ENCODE results near the gene FOXP1. TPM values are rescaled to one million over a fixed set of nuclear protein-coding genes. Genes with fewer than 3 reads are reported as not detected.

Gene FOXP1
- total RNA-seq, 1 donor: 55.7 TPM

DNA sequence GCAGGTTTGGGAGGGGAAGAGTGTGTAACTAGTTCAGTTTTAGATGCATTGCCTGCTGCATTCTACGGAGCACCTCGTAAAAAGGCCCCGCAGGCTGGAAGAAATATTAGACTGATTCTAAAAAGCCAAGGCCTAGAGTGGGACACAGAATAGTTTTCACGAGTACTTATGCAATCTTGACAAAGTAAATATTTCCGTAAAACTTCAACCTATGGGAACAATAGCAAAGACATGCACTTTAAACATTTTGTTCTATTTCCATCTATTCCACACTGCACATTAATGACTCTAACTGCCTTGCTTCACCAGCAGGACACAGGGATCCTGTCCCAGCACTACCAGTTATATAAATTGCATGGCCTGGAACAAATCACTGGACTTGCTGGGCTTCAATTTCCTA is 260.0 kb downstream of the FOXP1 start:
- TF ChIP-seq, protein P1, sequence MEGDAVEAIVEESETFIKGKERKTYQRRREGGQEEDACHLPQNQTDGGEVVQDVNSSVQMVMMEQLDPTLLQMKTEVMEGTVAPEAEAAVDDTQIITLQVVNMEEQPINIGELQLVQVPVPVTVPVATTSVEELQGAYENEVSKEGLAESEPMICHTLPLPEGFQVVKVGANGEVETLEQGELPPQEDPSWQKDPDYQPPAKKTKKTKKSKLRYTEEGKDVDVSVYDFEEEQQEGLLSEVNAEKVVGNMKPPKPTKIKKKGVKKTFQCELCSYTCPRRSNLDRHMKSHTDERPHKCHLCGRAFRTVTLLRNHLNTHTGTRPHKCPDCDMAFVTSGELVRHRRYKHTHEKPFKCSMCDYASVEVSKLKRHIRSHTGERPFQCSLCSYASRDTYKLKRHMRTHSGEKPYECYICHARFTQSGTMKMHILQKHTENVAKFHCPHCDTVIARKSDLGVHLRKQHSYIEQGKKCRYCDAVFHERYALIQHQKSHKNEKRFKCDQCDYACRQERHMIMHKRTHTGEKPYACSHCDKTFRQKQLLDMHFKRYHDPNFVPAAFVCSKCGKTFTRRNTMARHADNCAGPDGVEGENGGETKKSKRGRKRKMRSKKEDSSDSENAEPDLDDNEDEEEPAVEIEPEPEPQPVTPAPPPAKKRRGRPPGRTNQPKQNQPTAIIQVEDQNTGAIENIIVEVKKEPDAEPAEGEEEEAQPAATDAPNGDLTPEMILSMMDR (IDR thresholded peaks at IDR 0.05; ENCODE audit: insufficient read depth, low read depth, low read length): no peak
- DNase-seq (ENCODE audit: low read depth): no peak
- H3K4me3 ChIP-seq (ENCODE audit: low read depth, low read length): no peak overlapping the region

DNA sequence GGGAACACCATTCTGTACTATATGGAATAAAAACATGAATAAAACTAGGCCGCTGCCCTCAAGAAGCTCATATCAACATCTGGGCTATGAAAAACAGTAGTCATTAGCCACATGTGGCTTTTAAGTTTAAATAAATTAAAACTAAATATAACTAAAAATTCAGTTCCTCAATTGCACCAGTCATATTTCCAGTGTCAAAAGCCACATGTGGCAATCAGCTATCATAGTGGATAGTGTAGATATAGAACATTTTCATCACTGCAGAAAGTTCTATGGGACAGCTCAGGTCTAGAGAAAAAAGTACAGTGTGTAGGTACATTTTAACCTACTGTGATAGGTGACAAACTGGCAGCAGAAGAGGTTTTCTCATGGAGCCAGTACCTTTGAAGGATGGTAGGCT is 261.4 kb downstream of the FOXP1 start:
- DNase-seq (ENCODE audit: low read depth): no peak
- no peak overlapping the region for H3K4me3 ChIP-seq (ENCODE audit: low read depth, low read length)
- TF ChIP-seq, protein P1 (IDR thresholded peaks at IDR 0.05; ENCODE audit: insufficient read depth, low read depth, low read length): no peak

DNA sequence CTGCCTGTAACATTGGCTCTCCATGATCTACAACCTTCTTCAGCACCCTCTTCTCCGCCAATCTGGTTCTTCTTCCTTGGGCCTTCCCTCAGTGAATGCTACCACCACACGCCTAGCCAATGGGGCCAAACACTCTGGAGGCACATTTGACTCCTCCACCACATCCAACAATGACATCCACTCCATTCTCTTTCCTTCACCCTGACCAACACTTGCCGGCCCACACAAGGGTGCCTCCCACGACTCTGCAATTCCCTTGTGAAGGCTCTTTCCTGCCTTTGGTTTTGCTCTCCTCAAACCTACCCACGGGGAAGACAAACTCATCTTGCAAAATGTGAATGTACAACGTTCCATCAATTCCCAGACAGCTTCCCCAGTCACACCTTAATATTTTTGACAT is 263.8 kb downstream of the FOXP1 start:
- no peak overlapping the region for H3K4me3 ChIP-seq (ENCODE audit: low read depth, low read length)
- no peak for DNase-seq (ENCODE audit: low read depth)
- TF ChIP-seq, protein P1 (IDR thresholded peaks at IDR 0.05; ENCODE audit: insufficient read depth, low read depth, low read length): no peak

- peak; percentile 55 for DNase-seq (ENCODE audit: low read depth)
- TF ChIP-seq, protein P1 (IDR thresholded peaks at IDR 0.05; ENCODE audit: insufficient read depth, low read depth, low read length): no peak
- H3K4me3 ChIP-seq (ENCODE audit: low read depth, low read length): no peak overlapping the region
These were observed 265.1 kb downstream of the FOXP1 start for GRCh38 chr3:71318458-71318827.

DNA sequence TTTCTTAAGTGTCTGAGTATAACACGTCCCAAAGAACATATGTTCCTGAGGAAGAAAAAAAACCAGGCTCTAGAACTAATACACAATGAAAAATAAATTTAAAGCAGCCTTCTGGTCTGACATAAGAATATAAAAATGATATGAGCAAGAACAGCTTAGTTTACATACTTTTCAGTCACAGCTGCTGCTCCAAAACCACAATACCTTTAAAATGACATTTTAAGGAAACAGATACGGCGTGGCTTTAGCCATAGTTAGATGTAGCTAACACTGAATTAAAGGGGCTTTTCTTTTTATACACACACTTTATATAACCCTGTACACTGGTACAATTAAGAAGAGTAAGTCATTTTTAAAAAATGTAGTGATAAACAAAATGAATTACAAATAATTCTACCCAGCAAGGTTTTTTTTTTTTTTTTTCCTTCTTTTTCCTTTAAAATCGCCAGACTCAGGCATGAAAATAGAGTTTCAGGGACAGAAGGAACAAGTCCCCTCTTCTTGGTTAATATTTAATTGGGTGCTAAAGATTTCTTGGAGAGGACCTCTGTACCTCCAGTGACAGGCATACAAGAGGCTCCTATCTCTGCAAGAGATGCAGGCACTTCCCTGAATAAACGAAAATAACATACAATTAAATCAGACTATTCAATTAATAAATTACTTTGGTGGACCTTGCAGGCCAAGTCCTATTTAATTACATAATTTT is 265.6 kb downstream of the FOXP1 start:
- TF ChIP-seq, protein P1 (IDR thresholded peaks at IDR 0.05; ENCODE audit: insufficient read depth, low read depth, low read length): no peak
- no peak overlapping the region for H3K4me3 ChIP-seq (ENCODE audit: low read depth, low read length)
- peak; percentile 88 for DNase-seq (ENCODE audit: low read depth)

GRCh38 chr3:71317140-71317539 is 266.4 kb downstream of the FOXP1 start:
- no peak overlapping the region for H3K4me3 ChIP-seq (ENCODE audit: low read depth, low read length)
- DNase-seq (ENCODE audit: low read depth): no peak
- TF ChIP-seq, protein P1 (IDR thresholded peaks at IDR 0.05; ENCODE audit: insufficient read depth, low read depth, low read length): no peak
